Astrocyte of the spinal cord (primary cell): Measurements from ENCODE around the gene ABCC1.

Source experiments
- DNase-seq: peaks from one replicate; pipeline ENCODE4 v3.0.0; 2011; ENCODE audit warnings: low read depth, low spot score
- H3K4me3 ChIP-seq: 2 replicates; pipeline ENCODE4 v1.5.1; 2011; ENCODE audit warnings: low read depth, mild to moderate bottlenecking, low read length, moderate library complexity
- in situ Hi-C: cut with HindIII; loops from 2 replicates; pipeline ENCODE4 v1.10.0; 2017; ENCODE audit warnings: low sequenced_read_pairs
- TF ChIP-seq, protein P1 (sequence below): IDR thresholded peaks from 2 replicates; pipeline ENCODE4 v1.5.1; 2012; ENCODE audit warnings: low read depth, mild to moderate bottlenecking, low read length, inconsistent platforms

The ABCC1 gene

DNA sequence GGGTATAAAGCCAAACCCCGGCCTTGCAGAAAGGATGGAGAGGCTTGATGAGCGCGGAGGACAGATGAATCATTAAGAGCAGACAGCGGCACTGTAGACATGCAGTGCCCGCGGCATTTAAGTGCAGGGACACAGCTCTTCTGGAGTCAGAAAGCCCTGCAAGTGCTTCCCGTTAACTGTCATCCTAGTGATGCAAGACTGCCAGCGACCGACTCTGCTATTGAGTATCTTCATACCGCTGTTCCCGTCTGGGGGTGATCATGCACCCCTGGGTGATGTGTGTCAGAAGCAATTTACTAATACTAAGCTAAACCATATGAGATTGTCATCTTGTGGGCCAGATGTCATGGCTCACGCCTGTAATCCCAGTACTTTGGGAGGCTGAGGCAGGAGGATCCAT is 172.8 kb downstream of the ABCC1 start:
- H3K4me3 ChIP-seq = no peak overlapping the region
- no peak for DNase-seq
- in situ Hi-C loops = no loop called here
- TF ChIP-seq, protein P1, sequence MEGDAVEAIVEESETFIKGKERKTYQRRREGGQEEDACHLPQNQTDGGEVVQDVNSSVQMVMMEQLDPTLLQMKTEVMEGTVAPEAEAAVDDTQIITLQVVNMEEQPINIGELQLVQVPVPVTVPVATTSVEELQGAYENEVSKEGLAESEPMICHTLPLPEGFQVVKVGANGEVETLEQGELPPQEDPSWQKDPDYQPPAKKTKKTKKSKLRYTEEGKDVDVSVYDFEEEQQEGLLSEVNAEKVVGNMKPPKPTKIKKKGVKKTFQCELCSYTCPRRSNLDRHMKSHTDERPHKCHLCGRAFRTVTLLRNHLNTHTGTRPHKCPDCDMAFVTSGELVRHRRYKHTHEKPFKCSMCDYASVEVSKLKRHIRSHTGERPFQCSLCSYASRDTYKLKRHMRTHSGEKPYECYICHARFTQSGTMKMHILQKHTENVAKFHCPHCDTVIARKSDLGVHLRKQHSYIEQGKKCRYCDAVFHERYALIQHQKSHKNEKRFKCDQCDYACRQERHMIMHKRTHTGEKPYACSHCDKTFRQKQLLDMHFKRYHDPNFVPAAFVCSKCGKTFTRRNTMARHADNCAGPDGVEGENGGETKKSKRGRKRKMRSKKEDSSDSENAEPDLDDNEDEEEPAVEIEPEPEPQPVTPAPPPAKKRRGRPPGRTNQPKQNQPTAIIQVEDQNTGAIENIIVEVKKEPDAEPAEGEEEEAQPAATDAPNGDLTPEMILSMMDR = no peak

DNA sequence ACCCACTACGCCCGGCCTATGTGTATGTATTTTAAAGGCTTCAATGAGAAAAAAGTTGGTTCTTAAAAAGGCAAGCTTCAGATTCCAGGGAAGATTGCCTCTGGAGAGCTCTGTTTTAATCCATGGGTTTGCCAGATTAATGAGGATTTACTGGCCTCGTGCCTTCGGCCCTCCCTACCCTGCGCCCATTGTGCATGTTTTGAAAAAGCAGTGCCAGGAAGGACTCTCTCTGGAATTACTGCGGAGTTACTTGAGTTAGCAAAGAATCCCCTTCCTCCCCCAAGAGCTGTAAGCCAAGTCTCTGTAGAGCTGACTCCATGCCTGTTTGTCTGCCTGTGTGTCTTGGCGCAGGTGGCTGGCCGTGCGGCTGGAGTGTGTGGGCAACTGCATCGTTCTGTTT is 175.0 kb downstream of the ABCC1 start:
- DNase-seq = no peak
- TF ChIP-seq, protein P1 = no peak
- in situ Hi-C loops = no loop called here
- H3K4me3 ChIP-seq = no peak overlapping the region

DNA sequence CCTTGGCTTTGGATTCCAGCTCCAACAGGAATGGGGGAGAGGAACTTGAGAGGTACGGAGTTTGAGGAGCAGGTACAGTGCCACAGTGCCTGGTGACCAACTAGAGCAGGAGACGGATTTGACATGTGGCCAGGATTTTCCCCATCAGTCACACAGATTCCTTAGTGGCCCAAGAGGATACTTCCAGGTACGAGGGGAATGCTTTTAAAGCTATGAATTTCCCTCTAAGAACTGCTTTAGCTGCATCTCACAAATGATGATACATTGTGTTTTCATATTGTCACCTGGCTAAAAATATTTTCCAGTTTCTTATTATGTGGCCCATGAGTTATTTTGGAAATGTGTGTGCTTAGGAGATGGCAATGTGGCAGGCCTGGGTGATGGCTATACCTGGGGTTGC is 175.6 kb downstream of the ABCC1 start:
- in situ Hi-C loops = no loop called here

DNA sequence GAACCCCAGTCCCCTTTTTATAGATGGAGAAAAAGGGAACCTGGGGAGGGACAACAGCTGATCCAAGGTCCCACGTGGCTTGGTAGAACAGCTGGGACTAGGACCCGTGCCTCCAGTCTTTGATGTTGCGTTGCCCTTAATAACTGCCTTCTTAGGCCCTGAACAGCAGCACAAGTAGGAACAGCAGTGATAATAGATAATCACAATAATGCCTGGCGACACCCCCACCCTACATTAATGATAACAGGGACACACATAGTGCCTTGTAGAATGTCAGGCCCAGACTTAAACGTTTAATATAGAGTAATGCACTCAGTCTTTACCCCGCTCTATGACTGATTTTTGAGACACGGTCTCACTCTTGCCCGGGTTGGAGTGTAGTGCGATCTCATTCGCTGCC is 177.5 kb downstream of the ABCC1 start:
- no peak overlapping the region for H3K4me3 ChIP-seq
- in situ Hi-C loops = no loop called here
- no peak for DNase-seq
- TF ChIP-seq, protein P1 = no peak

More for the DNA sequence above, 175.6 kb downstream of the ABCC1 start:
- DNase-seq = no peak
- H3K4me3 ChIP-seq = no peak overlapping the region
- TF ChIP-seq, protein P1 = no peak

DNA sequence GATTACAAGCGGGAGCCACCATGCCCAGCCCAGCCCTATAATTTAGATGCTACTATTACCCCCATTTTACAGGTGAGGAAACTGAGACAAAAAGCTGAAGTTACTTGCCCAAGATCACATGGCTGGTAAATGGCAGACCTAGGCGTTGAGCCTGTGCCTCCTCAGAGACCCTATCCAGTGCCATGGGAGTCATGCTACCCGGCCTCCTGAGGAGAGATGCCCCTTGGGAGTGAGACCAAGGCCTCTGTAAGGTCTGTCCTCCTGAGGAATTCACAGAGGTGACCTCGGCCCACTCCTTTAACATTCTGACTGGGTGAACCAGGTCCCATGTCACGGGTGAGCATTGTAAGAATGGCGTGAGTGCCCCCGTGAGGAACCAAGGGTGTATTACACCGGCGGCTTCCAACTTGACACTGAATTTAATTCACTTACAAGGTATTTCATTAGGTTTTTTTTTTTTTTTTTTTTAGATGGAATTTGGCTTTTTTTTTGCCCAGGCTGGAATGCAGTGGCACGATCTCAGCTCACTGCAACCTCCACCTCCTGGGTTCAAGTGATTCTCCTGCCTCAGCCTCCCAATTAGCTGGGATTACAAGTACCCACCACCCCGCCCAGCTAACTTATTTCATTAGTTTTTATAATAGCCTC is 178.2 kb downstream of the ABCC1 start:
- DNase-seq = peak; percentile 73
- no peak overlapping the region for H3K4me3 ChIP-seq
- TF ChIP-seq, protein P1 = peak; percentile 85
- in situ Hi-C loops = no loop called here

DNA sequence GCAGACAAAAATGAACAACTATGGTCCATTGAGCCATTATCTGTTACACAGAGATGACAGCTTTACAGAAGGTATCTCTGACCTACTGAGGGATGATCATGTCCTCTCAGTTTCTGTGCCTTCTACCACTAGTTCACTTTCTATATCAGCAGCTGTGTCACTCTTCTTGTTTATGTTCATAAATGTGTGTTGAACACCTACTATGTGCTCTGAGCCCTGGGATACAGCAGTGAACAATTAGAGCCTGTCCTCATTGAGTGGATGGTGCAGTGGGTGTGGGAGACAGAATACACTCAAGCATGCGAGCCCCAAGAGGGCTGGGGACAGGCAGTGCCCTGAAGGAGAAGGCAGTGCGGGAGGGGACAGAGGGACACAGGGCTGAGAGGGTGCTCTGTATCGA is 181.8 kb downstream of the ABCC1 start:
- TF ChIP-seq, protein P1 = no peak
- H3K4me3 ChIP-seq = no peak overlapping the region
- DNase-seq = no peak
- in situ Hi-C loops = no loop called here
